Upper lobe of left lung (tissue), 4 donors: ENCODE results near the gene CCZ1B.
"Not testable (repeated sequence)": the region's sequence is repeated elsewhere in the genome, so short reads cannot be mapped to it uniquely, and the experiment has no call there.

Source experiments
- CTCF ChIP-seq, 6 experiments: fragments of 450-650 bp in 4 of 6; fragments of 200-600 bp in 2 of 6; sonication (generic) in 2 of 6; IDR thresholded peaks; one replicate each; pipeline ENCODE4 v1.5.1; 2016 to 2019; ENCODE audit warnings: antibody characterized with exemption in 6 of 6
- EP300 ChIP-seq, 4 donors: sonication (generic); formaldehyde crosslinking; IDR thresholded peaks; one replicate each; pipeline ENCODE4 v1.5.1; 2017; ENCODE audit warnings: antibody characterized with exemption in 4 of 4, control low read depth in 2 of 4
- POLR2A ChIP-seq, 4 donors: fragments of 450-650 bp; IDR thresholded peaks; one replicate each; pipeline ENCODE4 v1.5.1; 2016 to 2017; ENCODE audit warnings: antibody characterized with exemption in 4 of 4, mild to moderate bottlenecking in 2 of 4
- POLR2AphosphoS5 ChIP-seq, 2 donors: sonication (generic); formaldehyde crosslinking; IDR thresholded peaks; one replicate each; pipeline ENCODE4 v1.5.1; 2017; ENCODE audit warnings: antibody characterized with exemption in 2 of 2

- TF ChIP-seq CTCF, EP300, POLR2AphosphoS5, POLR2A (IDR thresholded peaks at IDR 0.05): not testable (repeated sequence)
Observed at GRCh38 chr7:6781581-6781980, 44.5 kb downstream of the CCZ1B start.
